Natural killer cell (primary cell): Measurements from ENCODE around the gene TRAP1. TPM values are rescaled to one million over a fixed set of nuclear protein-coding genes. Genes with fewer than 3 reads are reported as not detected.

Source experiments
- ATAC-seq, 3 donors: fragments of 150-1000 bp in 2 of 3; fragments of 200-7000 bp in 1 of 3; cut with Tn5 transposase; 1 replicate in 1 of 3; 2 replicates in 2 of 3; pipeline ENCODE4 v1.10.0; 2021; ENCODE audit warnings: mild to moderate bottlenecking in 2 of 3, moderate library complexity in 2 of 3
- DNase-seq, 2 donors: peaks; one replicate each; pipeline versions ENCODE4 v3.0.0 to v3.0.0-alpha.2; 2013 to 2021; ENCODE audit warnings: mixed read lengths in 1 of 2
- H3K27ac ChIP-seq: one replicate; pipeline ENCODE4 v1.5.1; 2013; ENCODE audit warnings: mild to moderate bottlenecking, low read length
- H3K27me3 ChIP-seq: one replicate; pipeline ENCODE4 v1.6.1; 2013; ENCODE audit warnings: low read length; ENCODE audit not compliant: control insufficient read depth, insufficient read depth
- H3K36me3 ChIP-seq: one replicate; pipeline ENCODE4 v1.6.1; 2013; ENCODE audit warnings: low read length; ENCODE audit not compliant: control insufficient read depth, insufficient read depth
- H3K4me1 ChIP-seq: one replicate; pipeline ENCODE4 v1.6.1; 2013; ENCODE audit warnings: low read length; ENCODE audit not compliant: control insufficient read depth, insufficient read depth
- H3K4me3 ChIP-seq: one replicate; pipeline ENCODE4 v1.5.1; 2013; ENCODE audit warnings: low read length
- H3K9me3 ChIP-seq: one replicate; pipeline ENCODE4 v1.6.1; 2013; ENCODE audit warnings: low read length; ENCODE audit not compliant: control insufficient read depth, insufficient read depth
- H3K27ac Mint-ChIP-seq, 2 donors: one replicate each; pipeline ENCODE4 v1.8.0; 2022; ENCODE audit warnings: mild to moderate bottlenecking in 2 of 2, mixed read lengths in 2 of 2, moderate library complexity in 1 of 2
- H3K27me3 Mint-ChIP-seq, 2 donors: one replicate each; pipeline ENCODE4 v1.8.0; 2022; ENCODE audit warnings: low read depth in 2 of 2, mixed read lengths in 2 of 2
- H3K36me3 Mint-ChIP-seq: one replicate; pipeline ENCODE4 v1.8.0; 2022; ENCODE audit warnings: mixed read lengths
- H3K4me1 Mint-ChIP-seq, 2 donors: one replicate each; pipeline ENCODE4 v1.8.0; 2022; ENCODE audit warnings: mixed read lengths in 2 of 2
- H3K4me3 Mint-ChIP-seq: one replicate; pipeline ENCODE4 v1.8.0; 2022; ENCODE audit warnings: mild to moderate bottlenecking, moderate library complexity, mixed read lengths
- H3K9me3 Mint-ChIP-seq, 2 donors: one replicate each; pipeline ENCODE4 v1.8.0; 2022; ENCODE audit warnings: mixed read lengths in 2 of 2
- WGBS: methylation state at CpG from one replicate; pipeline ENCODE4 v1.1.7; 2013; ENCODE audit warnings: missing lambda C conversion rate; ENCODE audit not compliant: insufficient coverage; 5-methylcytosine and 5-hydroxymethylcytosine counted together
- intact Hi-C: fragments of 100-400 bp; cut with micrococcal nuclease; formaldehyde crosslinking; loops from one replicate; pipeline ENCODE4 v1.14.2; 2022
- total RNA-seq, 4 donors: library from RNA; stranded (reverse); fragments of 120-200 nt in 1 of 4; gene quantifications; one replicate each; pipeline versions ENCODE4 v1.2.3 to v1.2.4, GENCODE V29; 2013 to 2022
- TF ChIP-seq, protein P1 (sequence below): fragments of 200-600 bp; IDR thresholded peaks from one replicate; pipeline ENCODE4 v1.8.0; 2022; ENCODE audit warnings: antibody characterized with exemption

The TRAP1 gene
- total RNA-seq, 3 donors from 2014 or later (not counting 1 experiment from before 2014, with no cell fraction given): 33.7 to 56.7 (median 54.6) TPM

GRCh38 chr16:3664187-3664896, 53.0 kb downstream of the TRAP1 start:
- intact Hi-C loops: no loop called here
- Histone ChIP-seq H3K9me3 (no peaks in the 10 kb centered on the region), H3K4me3 (no peak overlapping the region), H3K27me3 (no peaks in the 10 kb centered on the region), H3K4me1 (peaks cover 24% of the 10 kb centered on the region), H3K36me3 (peaks cover 33% of the 10 kb centered on the region), H3K27ac (no peak overlapping the region)
- H3K27ac Mint-ChIP-seq: no peak overlapping the region
- peaks cover 18 to 24% of the 10 kb centered on the region in 2 donors for H3K4me1 Mint-ChIP-seq
- no peaks in the 10 kb centered on the region for H3K36me3 Mint-ChIP-seq
- ATAC-seq (no peak), DNase-seq (no peak)
- no peak overlapping the region for H3K4me3 Mint-ChIP-seq
- no peaks in the 10 kb centered on the region for H3K27me3 Mint-ChIP-seq
- TF ChIP-seq, protein P1, sequence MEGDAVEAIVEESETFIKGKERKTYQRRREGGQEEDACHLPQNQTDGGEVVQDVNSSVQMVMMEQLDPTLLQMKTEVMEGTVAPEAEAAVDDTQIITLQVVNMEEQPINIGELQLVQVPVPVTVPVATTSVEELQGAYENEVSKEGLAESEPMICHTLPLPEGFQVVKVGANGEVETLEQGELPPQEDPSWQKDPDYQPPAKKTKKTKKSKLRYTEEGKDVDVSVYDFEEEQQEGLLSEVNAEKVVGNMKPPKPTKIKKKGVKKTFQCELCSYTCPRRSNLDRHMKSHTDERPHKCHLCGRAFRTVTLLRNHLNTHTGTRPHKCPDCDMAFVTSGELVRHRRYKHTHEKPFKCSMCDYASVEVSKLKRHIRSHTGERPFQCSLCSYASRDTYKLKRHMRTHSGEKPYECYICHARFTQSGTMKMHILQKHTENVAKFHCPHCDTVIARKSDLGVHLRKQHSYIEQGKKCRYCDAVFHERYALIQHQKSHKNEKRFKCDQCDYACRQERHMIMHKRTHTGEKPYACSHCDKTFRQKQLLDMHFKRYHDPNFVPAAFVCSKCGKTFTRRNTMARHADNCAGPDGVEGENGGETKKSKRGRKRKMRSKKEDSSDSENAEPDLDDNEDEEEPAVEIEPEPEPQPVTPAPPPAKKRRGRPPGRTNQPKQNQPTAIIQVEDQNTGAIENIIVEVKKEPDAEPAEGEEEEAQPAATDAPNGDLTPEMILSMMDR: no peak
- H3K9me3 Mint-ChIP-seq: no peaks in the 10 kb centered on the region
- 97% methylated on average over 31 of the region's 31 CpGs for WGBS

DNA sequence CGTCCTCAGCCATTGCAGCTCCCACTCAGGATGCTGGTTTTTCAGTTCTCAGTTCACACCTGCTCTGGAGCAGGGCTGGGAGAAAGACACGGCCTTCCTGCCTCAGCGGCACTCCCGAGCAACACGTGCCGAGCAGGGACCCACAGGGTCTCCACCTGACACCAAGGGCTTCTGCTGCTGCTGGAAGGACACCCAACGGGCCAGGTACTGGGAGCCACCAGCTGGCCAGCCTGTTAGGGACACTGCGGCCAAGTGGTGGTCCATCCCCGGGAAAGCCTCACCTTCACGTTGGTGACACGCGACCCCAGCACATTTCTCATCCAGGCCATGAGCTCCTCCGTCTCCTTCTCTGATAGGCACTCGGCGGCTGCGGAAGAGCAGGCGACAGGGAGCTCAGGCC, 54.7 kb downstream of the TRAP1 start:
- TF ChIP-seq, protein P1: no peak
- no peaks in the 10 kb centered on the region for H3K27me3 Mint-ChIP-seq
- Histone ChIP-seq H3K9me3 (no peaks in the 10 kb centered on the region), H3K4me1 (peaks cover 10% of the 10 kb centered on the region), H3K27ac (no peak overlapping the region), H3K27me3 (no peaks in the 10 kb centered on the region), H3K4me3 (no peak overlapping the region), H3K36me3 (peaks cover 48% of the 10 kb centered on the region)
- DNase-seq (no peak), ATAC-seq (no peak)
- no peaks in the 10 kb centered on the region for H3K9me3 Mint-ChIP-seq
- H3K4me3 Mint-ChIP-seq: no peak overlapping the region
- no peaks in the 10 kb centered on the region for H3K36me3 Mint-ChIP-seq
- intact Hi-C loops: no loop called here
- peaks cover 9 to 17% of the 10 kb centered on the region in 2 donors for H3K4me1 Mint-ChIP-seq
- WGBS: 96% methylated on average over 17 of the region's 17 CpGs
- no peak overlapping the region for H3K27ac Mint-ChIP-seq

DNA sequence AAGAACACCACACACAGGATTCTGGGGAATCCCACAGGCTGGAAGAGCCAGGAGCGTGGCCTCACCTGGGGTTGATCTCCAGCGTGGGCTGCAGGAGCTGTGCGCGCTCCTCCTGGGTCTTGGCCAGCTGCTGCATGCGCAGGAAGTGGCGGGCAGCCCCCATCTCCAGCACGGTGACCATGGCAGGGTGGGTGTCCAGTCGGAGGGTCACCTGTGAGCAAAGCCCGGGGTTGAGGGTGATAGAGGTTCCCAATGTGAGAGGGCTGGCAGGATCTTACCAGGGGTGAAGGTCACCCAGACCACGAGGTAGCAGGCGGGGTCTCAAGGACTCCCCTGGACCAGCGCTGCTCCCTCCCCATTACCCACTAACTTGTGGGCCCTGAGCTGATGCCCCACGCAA, 55.4 kb downstream of the TRAP1 start:
- peaks cover 55% of the 10 kb centered on the region for H3K36me3 ChIP-seq
- 96% methylated on average over 13 of the region's 13 CpGs for WGBS
- H3K9me3 Mint-ChIP-seq: no peaks in the 10 kb centered on the region
- H3K27me3 Mint-ChIP-seq: no peaks in the 10 kb centered on the region
- TF ChIP-seq, protein P1: no peak
- peaks cover 10% of the 10 kb centered on the region for H3K4me1 ChIP-seq
- no peak overlapping the region for H3K4me3 Mint-ChIP-seq
- H3K27ac Mint-ChIP-seq: no peak overlapping the region
- H3K36me3 Mint-ChIP-seq: no peaks in the 10 kb centered on the region
- DNase-seq (no peak), ATAC-seq (no peak)
- no peak overlapping the region for H3K27ac ChIP-seq
- H3K9me3 ChIP-seq: no peaks in the 10 kb centered on the region
- H3K4me1 Mint-ChIP-seq: peaks cover 9 to 17% of the 10 kb centered on the region in 2 donors
- no peak overlapping the region for H3K4me3 ChIP-seq
- no peaks in the 10 kb centered on the region for H3K27me3 ChIP-seq
- intact Hi-C loops: no loop called here

GRCh38 chr16:3661311-3661710, 56.0 kb downstream of the TRAP1 start:
- Mint-ChIP-seq H3K4me1 (peaks cover 9 to 17% of the 10 kb centered on the region in 2 donors), H3K27me3 (no peaks in the 10 kb centered on the region), H3K36me3 (no peaks in the 10 kb centered on the region), H3K27ac (peak overlapping the region in 1 of 2 donors; percentile 65), H3K4me3 (no peak overlapping the region), H3K9me3 (no peaks in the 10 kb centered on the region)
- Histone ChIP-seq H3K9me3 (no peaks in the 10 kb centered on the region), H3K27ac (no peak overlapping the region), H3K4me3 (no peak overlapping the region), H3K27me3 (no peaks in the 10 kb centered on the region), H3K4me1 (peaks cover 10% of the 10 kb centered on the region), H3K36me3 (peaks cover 61% of the 10 kb centered on the region)
- no peak for ATAC-seq
- WGBS: 84% methylated on average over 12 of the region's 12 CpGs
- intact Hi-C loops: no loop called here
- DNase-seq: no peak
- TF ChIP-seq, protein P1: no peak
